ENCODE results near the gene MARCHF9.

The MARCHF9 gene

GRCh38 chr12:57724936-57725740 is 29.8 kb upstream of the MARCHF9 start:
- DNase-seq = no peak

GRCh38 chr12:57725851-57726150 is 29.1 kb upstream of the MARCHF9 start:
- no peak for DNase-seq

GRCh38 chr12:57726151-57726883 is 28.6 kb upstream of the MARCHF9 start:
- peak; percentile 16 for DNase-seq

GRCh38 chr12:57726884-57727757 is 27.8 kb upstream of the MARCHF9 start:
- DNase-seq = no peak

GRCh38 chr12:57727758-57728395 is 27.0 kb upstream of the MARCHF9 start:
- DNase-seq = no peak

GRCh38 chr12:57729321-57729844 is 25.5 kb upstream of the MARCHF9 start:
- no peak for DNase-seq

GRCh38 chr12:57730336-57731067 is 24.4 kb upstream of the MARCHF9 start:
- no peak for DNase-seq

GRCh38 chr12:57731411-57732080 is 23.4 kb upstream of the MARCHF9 start:
- DNase-seq = no peak

GRCh38 chr12:57732270-57732669 is 22.6 kb upstream of the MARCHF9 start:
- DNase-seq = no peak

- DNase-seq = no peak
These were observed 21.9 kb upstream of the MARCHF9 start for GRCh38 chr12:57732726-57733593.

GRCh38 chr12:57733928-57734327 is 21.0 kb upstream of the MARCHF9 start:
- no peak for DNase-seq

- no peak for DNase-seq
These were observed 20.3 kb upstream of the MARCHF9 start for GRCh38 chr12:57734591-57734990.

- DNase-seq = no peak
These were observed 19.6 kb upstream of the MARCHF9 start for GRCh38 chr12:57735198-57735855.

- DNase-seq = no peak
These were observed 18.8 kb upstream of the MARCHF9 start for GRCh38 chr12:57735952-57736740.

GRCh38 chr12:57736741-57737466 is 18.0 kb upstream of the MARCHF9 start:
- DNase-seq = no peak

- DNase-seq = no peak
These were observed 17.1 kb upstream of the MARCHF9 start for GRCh38 chr12:57737467-57738460.

- DNase-seq = no peak
These were observed 16.2 kb upstream of the MARCHF9 start, which contains the start of gene AGAP2 for GRCh38 chr12:57738661-57739237. Gene AGAP2 (minus strand): TSS chr12:57738742. CDS start chr12:57738246, 496 bp downstream.
